Liver (tissue), 9 donors: ENCODE measurements around the gene OOSP3. TPM values are rescaled to one million over a fixed set of nuclear protein-coding genes. Genes with fewer than 3 reads are reported as not detected.
"Not testable (repeated sequence)": the region's sequence is repeated elsewhere in the genome, so short reads cannot be mapped to it uniquely, and the experiment has no call there.

Source experiments
- DNase-seq: peaks from one replicate; pipeline ENCODE4 v3.0.0-alpha.2; 2017; ENCODE audit warnings: low spot score
- H3K27ac ChIP-seq, 2 donors: one replicate each; pipeline ENCODE4 v1.7.0; 2013; ENCODE audit warnings: inconsistent platforms in 2 of 2, low read length in 2 of 2, control low read depth in 1 of 2, low read depth in 1 of 2, mild to moderate bottlenecking in 1 of 2
- H3K27me3 ChIP-seq, 4 donors: one replicate each; pipeline versions ENCODE4 v1.6.1 to v1.7.0; 2013; ENCODE audit warnings: low read length in 3 of 4, inconsistent platforms in 1 of 4, mild to moderate bottlenecking in 1 of 4, moderate library complexity in 1 of 4; ENCODE audit not compliant: control insufficient read depth in 4 of 4, insufficient read depth in 4 of 4
- H3K36me3 ChIP-seq, 4 donors: one replicate each; pipeline versions ENCODE4 v1.6.1 to v1.7.0; 2013; ENCODE audit warnings: low read length in 3 of 4, mild to moderate bottlenecking in 3 of 4, low read depth in 1 of 4, moderate library complexity in 1 of 4; ENCODE audit not compliant: control insufficient read depth in 4 of 4, insufficient read depth in 3 of 4
- H3K4me1 ChIP-seq, 4 donors: one replicate each; pipeline versions ENCODE4 v1.6.1 to v1.7.0; 2013; ENCODE audit warnings: low read length in 3 of 4, mild to moderate bottlenecking in 3 of 4, moderate library complexity in 1 of 4; ENCODE audit not compliant: control insufficient read depth in 4 of 4, insufficient read depth in 4 of 4
- H3K4me3 ChIP-seq, 3 donors: one replicate each; pipeline versions ENCODE4 v1.6.1 to v1.7.0; 2013; ENCODE audit warnings: low read length in 3 of 3, control low read depth in 1 of 3, low read depth in 1 of 3, mild to moderate bottlenecking in 1 of 3
- H3K9ac ChIP-seq, 2 donors: one replicate each; pipeline ENCODE4 v1.7.0; 2013; ENCODE audit warnings: low read length in 2 of 2, mild to moderate bottlenecking in 2 of 2, moderate library complexity in 2 of 2, control low read depth in 1 of 2, low read depth in 1 of 2
- H3K9me3 ChIP-seq, 4 donors: one replicate each; pipeline versions ENCODE4 v1.6.1 to v1.7.0; 2013; ENCODE audit warnings: low read length in 3 of 4; ENCODE audit not compliant: control insufficient read depth in 4 of 4
- ATF3 ChIP-seq: IDR thresholded peaks from 2 replicates; pipeline ENCODE4 v1.6.1; 2016; ENCODE audit warnings: antibody characterized with exemption
- EGR1 ChIP-seq, 2 donors: IDR thresholded peaks; 2 replicates each; pipeline ENCODE4 v1.6.1; 2016 to 2018; ENCODE audit warnings: antibody characterized with exemption in 2 of 2, low read depth in 2 of 2
- FOXA1 ChIP-seq: IDR thresholded peaks from 2 replicates; pipeline ENCODE4 v1.6.1; 2016; ENCODE audit warnings: antibody characterized with exemption
- FOXA2 ChIP-seq: IDR thresholded peaks from 2 replicates; pipeline ENCODE4 v1.6.1; 2016; ENCODE audit warnings: antibody characterized with exemption
- GABPA ChIP-seq, 2 donors: IDR thresholded peaks in 1 of 2; conservative IDR thresholded peaks in 1 of 2; 2 replicates each; pipeline ENCODE4 v1.6.1; 2016; ENCODE audit warnings: antibody characterized with exemption in 2 of 2, mild to moderate bottlenecking in 1 of 2, moderate library complexity in 1 of 2
- HNF4A ChIP-seq, 2 donors: conservative IDR thresholded peaks; 2 replicates each; pipeline ENCODE4 v1.6.1; 2016; ENCODE audit warnings: antibody characterized with exemption in 2 of 2, mild to moderate bottlenecking in 2 of 2
- HNF4G ChIP-seq: IDR thresholded peaks from 2 replicates; pipeline ENCODE4 v1.6.1; 2016; ENCODE audit warnings: antibody characterized with exemption
- JUND ChIP-seq, 2 donors: IDR thresholded peaks; 2 replicates each; pipeline ENCODE4 v1.6.1; 2016; ENCODE audit warnings: antibody characterized with exemption in 2 of 2
- NR2F2 ChIP-seq: IDR thresholded peaks from 2 replicates; pipeline ENCODE4 v1.6.1; 2016; ENCODE audit warnings: antibody characterized with exemption
- RAD21 ChIP-seq, 2 donors: IDR thresholded peaks; 2 replicates each; pipeline ENCODE4 v1.6.1; 2016; ENCODE audit warnings: antibody characterized with exemption in 2 of 2, mild to moderate bottlenecking in 2 of 2
- REST ChIP-seq: IDR thresholded peaks from 2 replicates; pipeline ENCODE4 v1.6.1; 2016; ENCODE audit warnings: antibody characterized with exemption, mild to moderate bottlenecking
- RXRA ChIP-seq, 2 donors: IDR thresholded peaks; 2 replicates each; pipeline ENCODE4 v1.6.1; 2017 to 2018; ENCODE audit warnings: antibody characterized with exemption in 2 of 2, mild to moderate bottlenecking in 1 of 2
- SP1 ChIP-seq: IDR thresholded peaks from 2 replicates; pipeline ENCODE4 v1.6.1; 2018; ENCODE audit warnings: antibody characterized with exemption, mild to moderate bottlenecking
- TAF1 ChIP-seq: conservative IDR thresholded peaks from 2 replicates; pipeline ENCODE4 v1.6.1; 2016; ENCODE audit warnings: antibody characterized with exemption, mild to moderate bottlenecking
- YY1 ChIP-seq: IDR thresholded peaks from 2 replicates; pipeline ENCODE4 v1.6.1; 2016; ENCODE audit warnings: antibody characterized with exemption, mild to moderate bottlenecking
- WGBS: extraction: QIAGEN DNeasy Blood & Tissue Kit; methylation state at CpG from one replicate; pipeline ENCODE4 v1.1.7; 2013; 5-methylcytosine and 5-hydroxymethylcytosine counted together
- polyA plus RNA-seq, 2 donors: library from polyadenylated mRNA; stranded (reverse) in 1 of 2; unstranded in 1 of 2; fragments of 200-250 nt in 1 of 2; fragments of >200 nt in 1 of 2; fragmentation: Nextera tagmentation in 1 of 2; extraction: Ambion mirVana in 1 of 2; gene quantifications; one replicate each; pipeline versions ENCODE4 v1.2.1 to v1.2.3, GENCODE V29; 2013 to 2015
- total RNA-seq, 2 donors: library from RNA; depleted of rRNA; stranded (reverse); fragments of >200 nt; gene quantifications; one replicate each; pipeline ENCODE4 v1.2.3, GENCODE V29; 2014
- TF ChIP-seq, protein P1 (sequence below): IDR thresholded peaks from 2 replicates; pipeline ENCODE4 v1.6.1; 2016; ENCODE audit warnings: antibody characterized with exemption
- TF ChIP-seq, protein P2 (sequence below): IDR thresholded peaks from 2 replicates; pipeline ENCODE4 v1.6.1; 2016; ENCODE audit warnings: antibody characterized with exemption
- TF ChIP-seq, protein P3 (sequence below): fragments of 150-350 bp; IDR thresholded peaks from 2 replicates; pipeline ENCODE4 v1.5.1; 2017; ENCODE audit warnings: improper control_type of control experiment, low read depth, low read length; ENCODE audit not compliant: missing input control
- donor health status: healthy.
- donor health status: healthy.
- donor health status: healthy.
- donor health status: healthy.
- donor health status: healthy.

Gene OOSP3
- total and polyA plus RNA-seq, 4 donors, result not detected

- H3K4me1 ChIP-seq, result no peaks in the 10 kb centered on the region
- no peaks in the 10 kb centered on the region for H3K27me3 ChIP-seq
- peaks cover 0 to 7% (median 0%) of the 10 kb centered on the region in 4 donors for H3K9me3 ChIP-seq
- no peaks in the 10 kb centered on the region for H3K36me3 ChIP-seq
- H3K27ac ChIP-seq, result no peak overlapping the region
- peak; percentile 18 to 27 for TF ChIP-seq JUND (IDR thresholded peaks at IDR 0.05)
- no peak for TF ChIP-seq ATF3
- DNase-seq, result no peak
- 38% methylated on average over 1 of the region's 1 CpG for WGBS
- H3K4me3 ChIP-seq, result no peak overlapping the region
- H3K9ac ChIP-seq, result no peak overlapping the region
Observed at GRCh38 chr11:59901306-59901705, 22.7 kb downstream of the OOSP3 start.

DNA sequence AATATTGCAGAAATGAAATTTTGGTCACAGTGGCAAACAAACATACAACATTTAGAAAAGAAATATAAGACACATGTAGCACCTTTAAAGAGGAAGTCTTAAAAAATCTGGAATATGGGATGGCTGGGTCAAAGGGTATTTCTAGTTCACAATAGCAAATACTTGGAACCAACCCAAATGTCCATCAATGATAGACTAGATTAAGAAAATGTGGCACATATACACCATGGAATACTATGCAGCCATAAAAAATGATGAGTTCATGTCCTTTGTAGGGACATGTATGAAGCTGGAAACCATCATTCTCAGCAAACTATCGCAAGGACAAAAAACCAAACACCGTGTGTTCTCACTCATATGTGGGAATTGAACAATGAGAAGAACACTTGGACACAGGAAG lies 25.0 kb downstream of the OOSP3 start:
- H3K27me3 ChIP-seq, H3K27ac ChIP-seq, H3K9ac ChIP-seq, H3K4me3 ChIP-seq, DNase-seq, H3K4me1 ChIP-seq, H3K36me3 ChIP-seq, H3K9me3 ChIP-seq: not testable (repeated sequence)
- WGBS, result 96% methylated on average over 2 of the region's 2 CpGs

GRCh38 chr11:59918480-59918879 lies 39.9 kb downstream of the OOSP3 start:
- TF ChIP-seq FOXA1 (no peak), HNF4A (conservative IDR thresholded peaks at IDR 0.05) (no peak), YY1 (no peak), REST (no peak), RAD21 (IDR thresholded peaks at IDR 0.05) (no peak), SP1 (no peak), TAF1 (no peak), ATF3 (no peak), HNF4G (no peak), JUND (IDR thresholded peaks at IDR 0.05) (no peak), EGR1 (IDR thresholded peaks at IDR 0.05; ENCODE audit: low read depth in 2 of 2) (no peak), FOXA2 (no peak), RXRA (IDR thresholded peaks at IDR 0.05) (no peak), NR2F2 (no peak), GABPA (IDR thresholded peaks at IDR 0.05 in 1 of 2, conservative IDR thresholded peaks at IDR 0.05 in 1 of 2) (no peak)
- TF ChIP-seq, protein P1, sequence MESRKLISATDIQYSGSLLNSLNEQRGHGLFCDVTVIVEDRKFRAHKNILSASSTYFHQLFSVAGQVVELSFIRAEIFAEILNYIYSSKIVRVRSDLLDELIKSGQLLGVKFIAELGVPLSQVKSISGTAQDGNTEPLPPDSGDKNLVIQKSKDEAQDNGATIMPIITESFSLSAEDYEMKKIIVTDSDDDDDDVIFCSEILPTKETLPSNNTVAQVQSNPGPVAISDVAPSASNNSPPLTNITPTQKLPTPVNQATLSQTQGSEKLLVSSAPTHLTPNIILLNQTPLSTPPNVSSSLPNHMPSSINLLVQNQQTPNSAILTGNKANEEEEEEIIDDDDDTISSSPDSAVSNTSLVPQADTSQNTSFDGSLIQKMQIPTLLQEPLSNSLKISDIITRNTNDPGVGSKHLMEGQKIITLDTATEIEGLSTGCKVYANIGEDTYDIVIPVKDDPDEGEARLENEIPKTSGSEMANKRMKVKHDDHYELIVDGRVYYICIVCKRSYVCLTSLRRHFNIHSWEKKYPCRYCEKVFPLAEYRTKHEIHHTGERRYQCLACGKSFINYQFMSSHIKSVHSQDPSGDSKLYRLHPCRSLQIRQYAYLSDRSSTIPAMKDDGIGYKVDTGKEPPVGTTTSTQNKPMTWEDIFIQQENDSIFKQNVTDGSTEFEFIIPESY, result no peak
- TF ChIP-seq, protein P2, sequence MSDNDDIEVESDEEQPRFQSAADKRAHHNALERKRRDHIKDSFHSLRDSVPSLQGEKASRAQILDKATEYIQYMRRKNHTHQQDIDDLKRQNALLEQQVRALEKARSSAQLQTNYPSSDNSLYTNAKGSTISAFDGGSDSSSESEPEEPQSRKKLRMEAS, result no peak
- TF ChIP-seq, protein P3, sequence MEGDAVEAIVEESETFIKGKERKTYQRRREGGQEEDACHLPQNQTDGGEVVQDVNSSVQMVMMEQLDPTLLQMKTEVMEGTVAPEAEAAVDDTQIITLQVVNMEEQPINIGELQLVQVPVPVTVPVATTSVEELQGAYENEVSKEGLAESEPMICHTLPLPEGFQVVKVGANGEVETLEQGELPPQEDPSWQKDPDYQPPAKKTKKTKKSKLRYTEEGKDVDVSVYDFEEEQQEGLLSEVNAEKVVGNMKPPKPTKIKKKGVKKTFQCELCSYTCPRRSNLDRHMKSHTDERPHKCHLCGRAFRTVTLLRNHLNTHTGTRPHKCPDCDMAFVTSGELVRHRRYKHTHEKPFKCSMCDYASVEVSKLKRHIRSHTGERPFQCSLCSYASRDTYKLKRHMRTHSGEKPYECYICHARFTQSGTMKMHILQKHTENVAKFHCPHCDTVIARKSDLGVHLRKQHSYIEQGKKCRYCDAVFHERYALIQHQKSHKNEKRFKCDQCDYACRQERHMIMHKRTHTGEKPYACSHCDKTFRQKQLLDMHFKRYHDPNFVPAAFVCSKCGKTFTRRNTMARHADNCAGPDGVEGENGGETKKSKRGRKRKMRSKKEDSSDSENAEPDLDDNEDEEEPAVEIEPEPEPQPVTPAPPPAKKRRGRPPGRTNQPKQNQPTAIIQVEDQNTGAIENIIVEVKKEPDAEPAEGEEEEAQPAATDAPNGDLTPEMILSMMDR, result no peak
- H3K9ac ChIP-seq, result no peak overlapping the region
- no peak overlapping the region for H3K4me3 ChIP-seq
- peaks cover 0 to 2% (median 0%) of the 10 kb centered on the region in 4 donors for H3K36me3 ChIP-seq
- no peaks in the 10 kb centered on the region for H3K4me1 ChIP-seq
- peaks cover 4 to 24% (median 14%) of the 10 kb centered on the region in 4 donors for H3K9me3 ChIP-seq
- H3K27me3 ChIP-seq, result no peaks in the 10 kb centered on the region
- H3K27ac ChIP-seq, result no peak overlapping the region
- 94% methylated on average over 2 of the region's 2 CpGs for WGBS
- no peak for DNase-seq
